Hepatocyte (in vitro differentiated cells): ENCODE results near the gene MGAT5B.

Experiments
- EZH2 ChIP-seq: fragments of 200-600 bp; sonication (generic); IDR thresholded peaks from 2 replicates; pipeline ENCODE4 v1.6.1; 2016; ENCODE audit warnings: antibody characterized with exemption, mild to moderate bottlenecking, borderline replicate concordance
- EZH2phosphoT487 ChIP-seq: fragments of 200-600 bp; sonication (generic); IDR thresholded peaks from one replicate; pipeline ENCODE4 v1.6.1; 2018; ENCODE audit warnings: antibody characterized with exemption, mild to moderate bottlenecking, low read depth, moderate library complexity; ENCODE audit not compliant: unreplicated experiment, severe bottlenecking
- TF ChIP-seq, protein P1 (sequence below): fragments of 200-600 bp; sonication (generic); IDR thresholded peaks from 2 replicates; pipeline ENCODE4 v1.5.1; 2016; ENCODE audit warnings: antibody characterized with exemption, mild to moderate bottlenecking; ENCODE audit not compliant: poor library complexity

DNA sequence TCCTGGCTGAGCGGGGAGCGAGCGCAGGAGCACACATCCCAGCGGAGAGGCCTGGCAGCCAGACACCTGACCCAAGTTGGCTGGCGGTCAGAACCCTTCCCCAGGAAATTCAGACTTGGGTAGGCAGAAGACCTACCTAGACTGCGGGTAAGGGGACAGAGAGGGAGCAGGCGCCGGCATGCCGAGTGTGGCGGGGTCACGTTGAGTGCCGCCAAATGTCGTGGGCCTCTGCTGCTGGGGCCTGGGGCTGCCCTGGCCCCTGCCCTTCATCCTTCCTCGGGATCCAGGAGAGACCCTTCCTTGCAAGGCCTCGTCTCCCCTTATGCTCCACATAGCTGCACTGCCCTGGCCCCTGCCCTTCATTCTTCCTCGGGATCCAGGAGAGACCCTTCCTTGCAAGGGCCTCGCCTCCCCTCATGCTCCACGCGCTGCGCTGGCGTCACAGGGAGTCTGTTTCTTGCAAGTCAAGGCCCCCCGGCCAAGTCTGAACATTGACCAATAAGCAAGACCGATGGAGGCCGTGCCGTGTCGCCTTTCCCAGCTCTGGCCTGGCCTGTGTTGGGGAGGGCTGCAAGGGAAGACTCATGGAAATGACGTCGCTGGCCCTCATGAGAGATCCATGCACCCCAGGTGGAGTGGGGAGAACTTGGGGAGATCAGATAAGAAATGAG is 47.8 kb downstream of the MGAT5B start:
- TF ChIP-seq EZH2 (no peak), EZH2phosphoT487 (no peak)
- TF ChIP-seq, protein P1, sequence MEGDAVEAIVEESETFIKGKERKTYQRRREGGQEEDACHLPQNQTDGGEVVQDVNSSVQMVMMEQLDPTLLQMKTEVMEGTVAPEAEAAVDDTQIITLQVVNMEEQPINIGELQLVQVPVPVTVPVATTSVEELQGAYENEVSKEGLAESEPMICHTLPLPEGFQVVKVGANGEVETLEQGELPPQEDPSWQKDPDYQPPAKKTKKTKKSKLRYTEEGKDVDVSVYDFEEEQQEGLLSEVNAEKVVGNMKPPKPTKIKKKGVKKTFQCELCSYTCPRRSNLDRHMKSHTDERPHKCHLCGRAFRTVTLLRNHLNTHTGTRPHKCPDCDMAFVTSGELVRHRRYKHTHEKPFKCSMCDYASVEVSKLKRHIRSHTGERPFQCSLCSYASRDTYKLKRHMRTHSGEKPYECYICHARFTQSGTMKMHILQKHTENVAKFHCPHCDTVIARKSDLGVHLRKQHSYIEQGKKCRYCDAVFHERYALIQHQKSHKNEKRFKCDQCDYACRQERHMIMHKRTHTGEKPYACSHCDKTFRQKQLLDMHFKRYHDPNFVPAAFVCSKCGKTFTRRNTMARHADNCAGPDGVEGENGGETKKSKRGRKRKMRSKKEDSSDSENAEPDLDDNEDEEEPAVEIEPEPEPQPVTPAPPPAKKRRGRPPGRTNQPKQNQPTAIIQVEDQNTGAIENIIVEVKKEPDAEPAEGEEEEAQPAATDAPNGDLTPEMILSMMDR, result no peak
